Type B pancreatic cell (in vitro differentiated cells): ENCODE results near the gene TRPM3. TPM values are rescaled to one million over a fixed set of nuclear protein-coding genes. Genes with fewer than 3 reads are reported as not detected.

Source experiments
- DNase-seq: peaks from one replicate; pipeline ENCODE4 v3.0.0; 2021; ENCODE audit warnings: mixed read lengths; ENCODE audit not compliant: unreplicated experiment; ENCODE audit errors: extremely low spot score
- H3K27ac Mint-ChIP-seq: 2 replicates; pipeline ENCODE4 v1.8.0; 2021; ENCODE audit warnings: mild to moderate bottlenecking, mixed read lengths
- H3K27me3 Mint-ChIP-seq: 2 replicates; pipeline ENCODE4 v1.8.0; 2021; ENCODE audit warnings: mixed read lengths
- H3K36me3 Mint-ChIP-seq: 2 replicates; pipeline ENCODE4 v1.8.0; 2021; ENCODE audit warnings: mixed read lengths
- H3K4me1 Mint-ChIP-seq: one replicate; pipeline ENCODE4 v1.8.0; 2021; ENCODE audit warnings: mixed read lengths; ENCODE audit not compliant: unreplicated experiment
- H3K4me3 Mint-ChIP-seq: 2 replicates; pipeline ENCODE4 v1.8.0; 2021; ENCODE audit warnings: mild to moderate bottlenecking, mixed read lengths
- H3K9me3 Mint-ChIP-seq: 2 replicates; pipeline ENCODE4 v1.8.0; 2021; ENCODE audit warnings: mixed read lengths
- total RNA-seq: library from RNA; stranded (reverse); gene quantifications from 2 replicates; pipeline ENCODE4 v1.2.1, GENCODE V29; 2021; ENCODE audit warnings: low replicate concordance
- TF ChIP-seq, protein P1 (sequence below): fragments of 200-600 bp; sonication (generic); conservative IDR thresholded peaks from 2 replicates; pipeline ENCODE4 v1.5.0; 2021; ENCODE audit warnings: antibody characterized with exemption, mild to moderate bottlenecking

TRPM3 gene
- total RNA-seq, 1 donor from 2014 or later: 17.0 TPM

DNA sequence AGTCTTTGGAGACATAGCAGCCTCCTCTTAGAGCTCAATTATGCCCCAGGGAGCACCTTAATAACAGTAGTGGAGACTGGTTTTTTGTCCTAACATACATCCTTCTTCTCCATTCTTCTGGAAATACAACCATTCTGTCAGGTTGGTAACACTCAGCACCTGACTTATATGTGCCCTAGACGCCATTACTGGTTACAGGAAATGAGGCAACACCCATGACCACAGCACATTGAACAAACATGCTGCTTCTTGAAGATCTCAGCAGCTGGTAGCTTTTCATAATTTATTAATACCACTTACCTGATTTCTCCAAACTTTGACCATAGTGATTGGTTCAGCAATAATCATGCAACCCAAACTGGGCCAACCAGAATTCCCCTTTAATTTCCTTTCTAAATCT, 25.1 kb upstream of the TRPM3 start:
- H3K4me1 Mint-ChIP-seq: no peaks in the 10 kb centered on the region
- no peak for DNase-seq

DNA sequence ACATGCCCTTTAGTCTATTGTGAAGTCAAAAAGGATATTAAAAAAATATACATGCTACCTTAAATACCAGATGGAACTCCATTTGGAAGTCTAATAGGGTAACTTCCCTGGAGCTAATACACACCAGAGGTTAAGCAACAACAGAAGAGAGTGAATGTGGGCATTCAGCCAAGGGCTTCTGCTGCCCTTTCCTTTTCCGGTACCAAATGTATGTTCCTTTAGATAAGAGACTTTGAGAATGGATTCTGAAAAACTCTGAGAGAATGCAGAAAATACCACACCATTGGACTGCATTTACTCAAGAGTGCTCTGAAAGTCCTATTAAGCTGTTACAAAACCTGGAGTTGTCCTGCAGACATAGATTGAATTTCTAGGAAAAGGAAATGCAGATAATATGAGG, 23.8 kb upstream of the TRPM3 start:
- DNase-seq: no peak
- Mint-ChIP-seq H3K9me3 (peaks cover 5% of the 10 kb centered on the region), H3K36me3 (no peaks in the 10 kb centered on the region), H3K27ac (no peak overlapping the region), H3K4me1 (no peaks in the 10 kb centered on the region), H3K27me3 (no peaks in the 10 kb centered on the region), H3K4me3 (no peak overlapping the region)
- TF ChIP-seq, protein P1, sequence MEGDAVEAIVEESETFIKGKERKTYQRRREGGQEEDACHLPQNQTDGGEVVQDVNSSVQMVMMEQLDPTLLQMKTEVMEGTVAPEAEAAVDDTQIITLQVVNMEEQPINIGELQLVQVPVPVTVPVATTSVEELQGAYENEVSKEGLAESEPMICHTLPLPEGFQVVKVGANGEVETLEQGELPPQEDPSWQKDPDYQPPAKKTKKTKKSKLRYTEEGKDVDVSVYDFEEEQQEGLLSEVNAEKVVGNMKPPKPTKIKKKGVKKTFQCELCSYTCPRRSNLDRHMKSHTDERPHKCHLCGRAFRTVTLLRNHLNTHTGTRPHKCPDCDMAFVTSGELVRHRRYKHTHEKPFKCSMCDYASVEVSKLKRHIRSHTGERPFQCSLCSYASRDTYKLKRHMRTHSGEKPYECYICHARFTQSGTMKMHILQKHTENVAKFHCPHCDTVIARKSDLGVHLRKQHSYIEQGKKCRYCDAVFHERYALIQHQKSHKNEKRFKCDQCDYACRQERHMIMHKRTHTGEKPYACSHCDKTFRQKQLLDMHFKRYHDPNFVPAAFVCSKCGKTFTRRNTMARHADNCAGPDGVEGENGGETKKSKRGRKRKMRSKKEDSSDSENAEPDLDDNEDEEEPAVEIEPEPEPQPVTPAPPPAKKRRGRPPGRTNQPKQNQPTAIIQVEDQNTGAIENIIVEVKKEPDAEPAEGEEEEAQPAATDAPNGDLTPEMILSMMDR: no peak

More for the DNA sequence above, 25.1 kb upstream of the TRPM3 start:
- Mint-ChIP-seq H3K27me3 (no peaks in the 10 kb centered on the region), H3K27ac (no peak overlapping the region), H3K9me3 (peaks cover 5% of the 10 kb centered on the region), H3K36me3 (no peaks in the 10 kb centered on the region), H3K4me3 (no peak overlapping the region)
- TF ChIP-seq, protein P1: no peak

DNA sequence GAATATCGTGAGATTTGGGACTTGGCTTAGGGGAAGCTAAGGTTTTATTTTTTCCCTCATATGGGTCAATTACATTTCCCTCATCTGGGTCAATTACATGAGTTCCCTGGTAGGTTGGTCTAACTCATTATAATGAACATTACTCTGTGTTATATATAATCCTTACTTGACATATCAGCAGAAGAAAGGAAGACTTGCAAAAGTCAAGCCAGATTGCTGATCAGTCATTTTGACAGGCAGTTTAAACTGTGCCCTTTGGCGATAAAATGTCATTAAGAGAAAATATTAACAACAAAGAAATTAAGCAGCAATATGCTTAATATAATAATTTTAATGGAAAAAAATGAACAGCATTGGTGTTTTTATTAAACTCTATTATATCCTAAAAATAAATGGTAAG, 23.1 kb upstream of the TRPM3 start:
- peaks cover 5% of the 10 kb centered on the region for H3K9me3 Mint-ChIP-seq
- TF ChIP-seq, protein P1: no peak
- no peak overlapping the region for H3K27ac Mint-ChIP-seq
- DNase-seq: no peak
- H3K27me3 Mint-ChIP-seq: no peaks in the 10 kb centered on the region
- H3K36me3 Mint-ChIP-seq: no peaks in the 10 kb centered on the region
- no peak overlapping the region for H3K4me3 Mint-ChIP-seq
- no peaks in the 10 kb centered on the region for H3K4me1 Mint-ChIP-seq

DNA sequence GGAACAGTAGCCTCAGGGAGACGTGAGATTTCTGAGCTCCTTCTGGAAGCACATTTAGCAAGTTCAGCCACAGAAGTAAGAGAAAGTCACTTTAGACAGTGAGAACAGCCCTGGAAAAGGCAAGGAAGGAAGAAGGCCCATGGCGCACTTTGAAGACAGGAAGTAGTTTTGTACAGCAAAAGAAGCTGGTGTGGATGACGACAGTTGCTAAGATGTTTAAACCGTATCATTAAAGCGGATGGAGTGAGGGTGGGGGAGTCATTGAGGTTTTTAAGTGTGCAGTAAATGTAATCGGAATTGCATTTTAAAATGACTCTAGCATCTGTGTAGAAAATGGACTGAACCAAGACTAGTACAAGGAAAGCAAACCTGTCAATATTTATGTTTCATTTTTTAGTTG, 15.3 kb upstream of the TRPM3 start:
- H3K27me3 Mint-ChIP-seq: no peaks in the 10 kb centered on the region
- H3K36me3 Mint-ChIP-seq: no peaks in the 10 kb centered on the region
- TF ChIP-seq, protein P1: no peak
- H3K4me3 Mint-ChIP-seq: no peak overlapping the region
- H3K27ac Mint-ChIP-seq: no peak overlapping the region
- no peaks in the 10 kb centered on the region for H3K4me1 Mint-ChIP-seq
- DNase-seq: no peak
- no peaks in the 10 kb centered on the region for H3K9me3 Mint-ChIP-seq

DNA sequence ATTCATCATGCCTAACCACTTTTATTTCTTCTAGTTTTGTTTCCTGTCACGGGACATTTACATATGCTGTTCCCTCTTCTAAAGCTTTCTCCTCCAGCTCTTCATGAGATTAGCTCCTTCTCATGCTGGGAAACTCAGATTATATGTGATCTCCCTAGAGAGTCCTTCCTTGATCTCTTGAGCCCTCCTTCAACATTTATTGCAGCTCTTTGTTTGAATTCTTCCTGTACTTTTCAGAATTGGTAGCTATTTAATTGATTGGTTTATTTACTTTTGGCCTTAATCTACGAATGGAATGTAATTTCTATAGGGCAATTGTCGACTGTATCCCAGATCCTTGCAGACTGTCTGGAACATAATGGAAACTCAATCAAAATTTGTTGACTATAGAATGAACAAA, 9.7 kb upstream of the TRPM3 start:
- no peak overlapping the region for H3K27ac Mint-ChIP-seq

More for the DNA sequence above, 9.7 kb upstream of the TRPM3 start:
- no peaks in the 10 kb centered on the region for H3K27me3 Mint-ChIP-seq
- H3K9me3 Mint-ChIP-seq: no peaks in the 10 kb centered on the region
- no peak for DNase-seq
- no peak overlapping the region for H3K4me3 Mint-ChIP-seq
- H3K4me1 Mint-ChIP-seq: no peaks in the 10 kb centered on the region
- H3K36me3 Mint-ChIP-seq: no peaks in the 10 kb centered on the region
- TF ChIP-seq, protein P1: no peak
